Stomach (tissue), 9 donors: ENCODE data around the gene RBFOX1. TPM values are rescaled to one million over a fixed set of nuclear protein-coding genes. Genes with fewer than 3 reads are reported as not detected.

Experiments
- DNase-seq, 2 donors: peaks; one replicate each; pipeline versions ENCODE4 v3.0.0 to v3.0.0-alpha.2; 2013 to 2019
- H3K27ac ChIP-seq, 5 donors: fragments of 200-600 bp in 4 of 5; sonication (generic) in 4 of 5; one replicate each; pipeline ENCODE4 v1.5.1; 2013 to 2019; ENCODE audit warnings: mild to moderate bottlenecking in 1 of 5, moderate library complexity in 1 of 5
- H3K27me3 ChIP-seq, 3 donors: fragments of 200-600 bp; sonication (generic); one replicate each; pipeline ENCODE4 v1.5.1; 2017 to 2019; ENCODE audit warnings: mixed run types in 1 of 3
- H3K36me3 ChIP-seq, 4 donors: fragments of 200-600 bp; sonication (generic); 1 replicate in 3 of 4; 2 replicates in 1 of 4; pipeline ENCODE4 v1.5.1; 2016 to 2019
- H3K4me1 ChIP-seq, 4 donors: fragments of 200-600 bp; sonication (generic); one replicate each; pipeline ENCODE4 v1.5.1; 2016 to 2019
- H3K4me3 ChIP-seq, 4 donors: fragments of 200-600 bp; sonication (generic) in 3 of 4; one replicate each; pipeline ENCODE4 v1.5.1; 2016 to 2019; ENCODE audit warnings: mild to moderate bottlenecking in 1 of 4
- H3K9me3 ChIP-seq, 4 donors: fragments of 200-600 bp; sonication (generic); one replicate each; pipeline ENCODE4 v1.5.1; 2016 to 2019
- EP300 ChIP-seq: sonication (generic); formaldehyde crosslinking; IDR thresholded peaks from one replicate; pipeline ENCODE4 v1.6.1; 2017; ENCODE audit warnings: antibody characterized with exemption
- POLR2A ChIP-seq, 4 donors: fragments of 450-650 bp; IDR thresholded peaks; one replicate each; pipeline ENCODE4 v1.6.1; 2016; ENCODE audit warnings: antibody characterized with exemption in 4 of 4, control low read depth in 2 of 4, mild to moderate bottlenecking in 1 of 4, moderate library complexity in 1 of 4
- POLR2AphosphoS5 ChIP-seq, 3 donors: sonication (generic); formaldehyde crosslinking; IDR thresholded peaks; one replicate each; pipeline ENCODE4 v1.6.1; 2016; ENCODE audit warnings: antibody characterized with exemption in 3 of 3
- WGBS, 5 donors: extraction: QIAGEN DNeasy Blood & Tissue Kit in 3 of 5; methylation state at CpG; one replicate each; pipeline versions ENCODE4 v1.1.5 to v1.1.7; 2013 to 2018; 5-methylcytosine and 5-hydroxymethylcytosine counted together
- intact Hi-C: fragments of 100-400 bp; cut with DNase I; formaldehyde crosslinking; loops from one replicate; pipeline ENCODE4 v1.15.1; 2023; ENCODE audit warnings: low total_unique reads
- polyA plus RNA-seq, 3 donors: library from polyadenylated mRNA; stranded (reverse); fragments of 200-250 nt; gene quantifications; one replicate each; pipeline ENCODE4 v1.2.3, GENCODE V29; 2013
- total RNA-seq, 5 donors: library from RNA; depleted of rRNA; stranded (reverse); fragments of >200 nt; gene quantifications; one replicate each; pipeline versions ENCODE4 v1.1.0 to v1.2.3, GENCODE V29; 2014 to 2016
- TF ChIP-seq, protein P1 (sequence below), 7 experiments: fragments of 450-650 bp in 4 of 7; fragments of 200-600 bp in 3 of 7; sonication (generic) in 3 of 7; IDR thresholded peaks; one replicate each; pipeline ENCODE4 v1.5.1; 2016 to 2019; ENCODE audit warnings: antibody characterized with exemption in 7 of 7, control low read depth in 2 of 7, mild to moderate bottlenecking in 1 of 7
- donor health status: healthy with polysubstance abuse.
- donor health status: Bipolar disorder and iron deficiency.
- donor health status: healthy.

Gene RBFOX1
- total and polyA plus RNA-seq, 8 donors, result 0.03 to 20.9 (median 0.35) TPM; not detected in 4

DNA sequence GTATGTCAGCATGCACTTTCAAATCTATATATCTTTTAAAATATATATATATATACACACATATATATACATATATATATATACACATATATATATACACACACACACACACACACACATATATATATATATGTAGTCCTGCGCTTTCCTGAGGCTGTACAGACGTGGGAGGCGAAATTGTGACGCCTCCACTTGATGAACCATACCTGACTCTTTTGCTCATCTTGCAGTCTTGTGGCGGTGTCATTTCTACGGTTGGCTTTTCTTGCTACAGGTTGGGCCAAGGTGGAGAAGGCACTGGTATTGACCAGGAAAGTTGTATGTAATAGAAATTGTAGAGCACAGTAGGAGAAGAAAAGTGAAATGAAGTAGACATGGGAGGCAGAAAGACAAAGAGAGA, 88.2 kb downstream of the RBFOX1 start:
- no peak overlapping the region for H3K27ac ChIP-seq
- 89 to 95% (median 94%) methylated on average over 6 of the region's 6 CpGs for WGBS, 5 donors
- intact Hi-C loops, result no loop called here
- H3K4me1 ChIP-seq, result no peaks in the 10 kb centered on the region
- DNase-seq, result no peak
- peaks cover 0 to under 1% (median 0%) of the 10 kb centered on the region in 3 donors for H3K27me3 ChIP-seq
- H3K9me3 ChIP-seq, result no peaks in the 10 kb centered on the region
- H3K36me3 ChIP-seq, result no peaks in the 10 kb centered on the region
- no peak overlapping the region for H3K4me3 ChIP-seq
- no peak for TF ChIP-seq POLR2AphosphoS5 (IDR thresholded peaks at IDR 0.05)
- no peak for TF ChIP-seq POLR2A (IDR thresholded peaks at IDR 0.05)
- TF ChIP-seq, protein P1, sequence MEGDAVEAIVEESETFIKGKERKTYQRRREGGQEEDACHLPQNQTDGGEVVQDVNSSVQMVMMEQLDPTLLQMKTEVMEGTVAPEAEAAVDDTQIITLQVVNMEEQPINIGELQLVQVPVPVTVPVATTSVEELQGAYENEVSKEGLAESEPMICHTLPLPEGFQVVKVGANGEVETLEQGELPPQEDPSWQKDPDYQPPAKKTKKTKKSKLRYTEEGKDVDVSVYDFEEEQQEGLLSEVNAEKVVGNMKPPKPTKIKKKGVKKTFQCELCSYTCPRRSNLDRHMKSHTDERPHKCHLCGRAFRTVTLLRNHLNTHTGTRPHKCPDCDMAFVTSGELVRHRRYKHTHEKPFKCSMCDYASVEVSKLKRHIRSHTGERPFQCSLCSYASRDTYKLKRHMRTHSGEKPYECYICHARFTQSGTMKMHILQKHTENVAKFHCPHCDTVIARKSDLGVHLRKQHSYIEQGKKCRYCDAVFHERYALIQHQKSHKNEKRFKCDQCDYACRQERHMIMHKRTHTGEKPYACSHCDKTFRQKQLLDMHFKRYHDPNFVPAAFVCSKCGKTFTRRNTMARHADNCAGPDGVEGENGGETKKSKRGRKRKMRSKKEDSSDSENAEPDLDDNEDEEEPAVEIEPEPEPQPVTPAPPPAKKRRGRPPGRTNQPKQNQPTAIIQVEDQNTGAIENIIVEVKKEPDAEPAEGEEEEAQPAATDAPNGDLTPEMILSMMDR (IDR thresholded peaks at IDR 0.05), result no peak
- no peak for TF ChIP-seq EP300

DNA sequence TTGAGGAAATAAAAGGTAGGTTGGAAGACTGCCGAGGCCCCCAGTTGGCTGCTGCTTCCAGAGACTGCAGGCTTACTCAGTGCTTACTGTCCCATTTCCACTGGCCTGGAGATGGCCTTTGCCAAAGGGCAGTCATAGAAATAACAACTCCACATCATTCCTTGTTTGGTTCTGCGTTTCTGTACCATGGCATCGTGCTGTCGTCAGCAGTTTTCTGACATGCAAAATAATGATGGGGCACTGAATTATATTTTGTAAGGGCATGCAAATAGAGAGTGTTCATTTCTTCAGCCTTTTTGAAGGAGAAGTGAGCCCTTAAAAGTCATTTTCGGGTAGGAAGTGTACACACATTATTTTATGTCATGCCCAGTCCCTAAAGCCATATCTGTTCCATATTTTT, 88.9 kb downstream of the RBFOX1 start:
- Histone ChIP-seq H3K27me3 (peaks cover 0 to 6% (median 0%) of the 10 kb centered on the region in 3 donors), H3K4me1 (no peaks in the 10 kb centered on the region), H3K27ac (no peak overlapping the region), H3K4me3 (no peak overlapping the region), H3K9me3 (no peaks in the 10 kb centered on the region), H3K36me3 (no peaks in the 10 kb centered on the region)
- 68 to 78% (median 71%) methylated on average over 5 of the region's 5 CpGs for WGBS, 5 donors
- no peak for TF ChIP-seq EP300
- TF ChIP-seq POLR2A (IDR thresholded peaks at IDR 0.05), result no peak
- no peak for TF ChIP-seq POLR2AphosphoS5 (IDR thresholded peaks at IDR 0.05)
- TF ChIP-seq, protein P1 (IDR thresholded peaks at IDR 0.05), result no peak
- no peak for DNase-seq
- intact Hi-C loops, result no loop called here

DNA sequence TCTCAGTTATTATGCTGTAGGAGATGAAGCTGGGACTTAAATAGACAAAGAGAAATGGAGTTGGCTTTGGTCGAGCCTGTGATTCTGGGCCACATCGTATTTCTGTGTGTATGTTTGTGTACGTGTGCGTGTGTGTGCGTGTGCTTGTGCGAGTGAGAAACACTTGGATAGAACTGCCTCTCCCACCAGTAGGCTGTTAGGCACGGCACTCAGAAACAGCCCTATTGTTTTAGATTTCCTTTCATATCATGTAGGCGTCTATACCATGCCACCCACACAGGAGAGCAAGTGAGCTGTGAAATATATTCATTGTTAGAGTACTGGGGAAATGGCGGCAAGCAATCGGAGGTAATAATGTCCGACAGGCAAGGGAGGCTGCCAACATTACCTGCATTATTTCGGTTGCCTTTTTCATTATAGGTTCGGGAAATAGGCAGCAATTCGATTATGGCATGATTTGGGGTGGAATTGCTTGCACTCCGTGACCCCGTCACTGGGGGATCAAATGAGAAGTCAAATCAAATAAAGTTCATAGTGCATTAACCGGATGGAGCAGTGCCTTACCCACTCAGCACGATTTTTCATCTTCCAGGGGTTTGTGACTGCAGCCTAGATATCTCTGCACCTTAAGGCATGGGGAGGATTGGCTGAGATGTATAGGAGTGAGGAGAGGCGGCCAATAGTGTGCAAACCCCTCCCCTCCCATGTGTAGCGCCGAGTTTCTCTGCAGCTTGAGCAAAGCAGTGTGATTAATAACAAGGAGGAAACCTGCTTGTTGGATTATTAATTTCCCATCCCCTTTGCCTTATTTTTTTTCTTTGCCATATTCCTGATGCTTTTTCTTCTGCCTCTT, 89.6 kb downstream of the RBFOX1 start:
- Histone ChIP-seq H3K36me3 (no peaks in the 10 kb centered on the region), H3K4me1 (no peaks in the 10 kb centered on the region), H3K27me3 (peaks cover 0 to 6% (median 0%) of the 10 kb centered on the region in 3 donors), H3K4me3 (no peak overlapping the region), H3K9me3 (no peaks in the 10 kb centered on the region), H3K27ac (no peak overlapping the region)
- no peak for DNase-seq
- intact Hi-C loops, result no loop called here
- WGBS, 5 donors, result 80 to 86% (median 84%) methylated on average over 21 of the region's 21 CpGs
- TF ChIP-seq POLR2AphosphoS5 (IDR thresholded peaks at IDR 0.05) (no peak), EP300 (no peak), POLR2A (IDR thresholded peaks at IDR 0.05) (no peak)
- TF ChIP-seq, protein P1 (IDR thresholded peaks at IDR 0.05), result no peak

DNA sequence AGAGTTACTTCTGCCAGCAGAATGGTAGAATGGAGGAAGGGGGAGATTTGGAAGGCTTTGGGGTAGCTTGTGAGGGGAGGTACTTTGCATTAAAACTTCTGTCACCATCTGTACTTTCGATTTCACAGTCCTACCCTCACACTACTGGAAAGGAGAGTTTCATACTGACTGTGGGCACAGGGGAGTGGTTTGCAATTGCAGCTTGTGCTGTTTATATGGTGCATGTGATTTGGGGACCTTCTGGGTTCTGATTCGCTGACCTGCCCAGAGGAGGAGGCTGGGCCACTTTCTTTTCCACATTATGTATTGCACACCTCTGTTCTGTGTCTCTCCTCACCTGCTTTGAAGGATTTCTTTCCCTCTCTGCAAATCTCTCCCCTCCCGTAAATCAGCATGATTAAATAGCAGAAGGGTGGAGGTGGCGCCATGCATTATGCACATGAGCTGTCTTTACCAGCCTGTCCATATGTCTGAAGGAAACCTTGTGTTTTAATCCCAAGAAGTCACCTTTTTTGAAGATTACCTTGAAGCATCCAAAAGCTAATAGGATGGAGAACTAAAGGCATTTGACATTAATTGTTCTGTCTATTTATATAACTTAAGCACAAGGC, 90.9 kb downstream of the RBFOX1 start:
- no peak for DNase-seq
- TF ChIP-seq POLR2A (IDR thresholded peaks at IDR 0.05) (no peak), EP300 (no peak), POLR2AphosphoS5 (IDR thresholded peaks at IDR 0.05) (no peak)
- TF ChIP-seq, protein P1 (IDR thresholded peaks at IDR 0.05), result no peak
- Histone ChIP-seq H3K4me1 (no peaks in the 10 kb centered on the region), H3K36me3 (no peaks in the 10 kb centered on the region), H3K4me3 (no peak overlapping the region), H3K27me3 (peaks cover 0 to 6% (median 0%) of the 10 kb centered on the region in 3 donors), H3K9me3 (no peaks in the 10 kb centered on the region), H3K27ac (no peak overlapping the region)
- intact Hi-C loops, result no loop called here
- 46 to 66% (median 58%) methylated on average over 4 of the region's 4 CpGs for WGBS, 5 donors
